ENCODE data around the gene GPR34. TPM values are rescaled to one million over a fixed set of nuclear protein-coding genes. Genes with fewer than 3 reads are reported as not detected.

Gene GPR34
- total RNA-seq, 2 donors from 2014 or later: 1.3 to 4.9 TPM

DNA sequence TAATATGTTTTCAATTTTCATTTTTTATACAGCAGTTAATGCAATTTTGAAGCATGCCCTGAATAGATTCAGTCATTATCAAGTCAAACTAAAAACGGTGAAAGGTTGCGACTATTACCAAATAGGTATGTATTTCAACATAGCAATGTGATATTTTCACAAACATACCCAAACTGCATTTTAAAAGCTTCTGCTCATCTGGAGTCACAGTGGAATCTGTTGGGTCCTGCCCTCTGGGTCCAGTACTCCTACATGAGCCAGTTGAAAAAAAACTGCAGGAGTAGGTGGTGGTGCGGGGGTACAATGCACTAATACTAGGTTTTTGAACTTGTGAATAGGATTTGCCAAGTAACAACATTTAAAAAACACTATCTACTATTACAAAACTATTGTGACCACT is 938 bp downstream of the GPR34 start:
- whole genome bisulfite sequencing, 2 donors: 84 to 85% methylated on average over 3 of the region's 3 CpGs
- H3K4me3 ChIP-seq: no peak overlapping the region
- no peaks in the 10 kb centered on the region for H3K9me3 ChIP-seq
- no peak for DNase-seq
- no peak overlapping the region for H3K27ac ChIP-seq
- TF ChIP-seq POLR2A (IDR thresholded peaks at IDR 0.05): no peak
- TF ChIP-seq, protein P1, sequence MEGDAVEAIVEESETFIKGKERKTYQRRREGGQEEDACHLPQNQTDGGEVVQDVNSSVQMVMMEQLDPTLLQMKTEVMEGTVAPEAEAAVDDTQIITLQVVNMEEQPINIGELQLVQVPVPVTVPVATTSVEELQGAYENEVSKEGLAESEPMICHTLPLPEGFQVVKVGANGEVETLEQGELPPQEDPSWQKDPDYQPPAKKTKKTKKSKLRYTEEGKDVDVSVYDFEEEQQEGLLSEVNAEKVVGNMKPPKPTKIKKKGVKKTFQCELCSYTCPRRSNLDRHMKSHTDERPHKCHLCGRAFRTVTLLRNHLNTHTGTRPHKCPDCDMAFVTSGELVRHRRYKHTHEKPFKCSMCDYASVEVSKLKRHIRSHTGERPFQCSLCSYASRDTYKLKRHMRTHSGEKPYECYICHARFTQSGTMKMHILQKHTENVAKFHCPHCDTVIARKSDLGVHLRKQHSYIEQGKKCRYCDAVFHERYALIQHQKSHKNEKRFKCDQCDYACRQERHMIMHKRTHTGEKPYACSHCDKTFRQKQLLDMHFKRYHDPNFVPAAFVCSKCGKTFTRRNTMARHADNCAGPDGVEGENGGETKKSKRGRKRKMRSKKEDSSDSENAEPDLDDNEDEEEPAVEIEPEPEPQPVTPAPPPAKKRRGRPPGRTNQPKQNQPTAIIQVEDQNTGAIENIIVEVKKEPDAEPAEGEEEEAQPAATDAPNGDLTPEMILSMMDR (IDR thresholded peaks at IDR 0.05): no peak
- no peaks in the 10 kb centered on the region for H3K36me3 ChIP-seq (replicated peaks in 1 of 2; ENCODE audit: insufficient read depth in 1 of 2, low read depth in 2 of 2)
- no peaks in the 10 kb centered on the region for H3K27me3 ChIP-seq
- intact Hi-C loops (cut with DNase I): no loop called here
- H3K4me1 ChIP-seq: no peaks in the 10 kb centered on the region
- ATAC-seq: no peak

DNA sequence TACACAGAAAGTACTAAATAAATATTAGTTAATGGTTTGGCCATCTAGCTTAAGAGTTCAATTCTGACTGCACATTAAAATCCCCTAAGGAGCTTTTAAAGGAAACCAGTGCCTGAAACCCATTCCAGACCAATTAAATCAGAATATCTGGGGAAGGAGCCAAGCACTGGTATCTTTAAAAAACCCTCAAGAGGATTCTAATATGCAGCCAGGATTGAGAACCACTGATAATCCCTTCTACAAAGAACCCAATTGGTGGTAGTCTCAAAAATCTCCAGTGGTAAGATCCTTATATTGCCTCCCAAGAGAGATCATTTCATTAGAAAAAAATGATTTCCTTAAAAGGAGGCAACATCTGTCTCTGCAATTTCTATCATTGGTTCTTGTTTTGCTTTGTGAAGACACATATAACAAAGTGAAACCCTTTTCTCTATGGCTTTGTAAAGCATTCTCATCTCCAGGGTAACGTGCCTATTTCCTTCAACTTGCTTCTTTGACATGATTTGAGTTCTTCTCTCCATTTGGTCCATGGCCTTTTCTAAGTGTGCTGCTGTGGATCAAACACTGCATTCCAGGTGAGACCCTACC is 3.5 kb downstream of the GPR34 start:
- H3K9me3 ChIP-seq: no peaks in the 10 kb centered on the region
- ATAC-seq: no peak
- 71 to 100% methylated on average over 1 of the region's 1 CpG for WGBS, 2 donors

DNA sequence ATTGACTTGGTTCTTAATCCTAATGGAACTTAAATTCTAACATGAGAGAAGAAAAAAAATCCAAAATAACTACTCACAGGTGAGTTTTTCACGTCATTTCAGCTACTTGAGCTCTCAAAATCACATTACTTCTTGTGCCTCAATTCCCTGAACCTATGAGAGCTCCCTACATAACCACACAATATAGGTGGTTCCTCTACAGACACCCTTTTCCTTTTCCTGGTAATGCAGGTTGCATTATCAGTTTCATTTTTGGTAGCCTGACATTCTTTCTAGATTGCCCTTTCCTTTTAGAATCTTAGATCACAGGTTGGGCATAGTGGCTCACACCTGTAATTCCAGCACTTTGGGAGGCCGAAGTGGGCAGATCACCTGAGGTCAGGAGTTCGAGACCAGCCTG is 4.3 kb downstream of the GPR34 start:
- TF ChIP-seq, protein P1 (IDR thresholded peaks at IDR 0.05): no peak
- TF ChIP-seq POLR2A (IDR thresholded peaks at IDR 0.05): no peak
- H3K27me3 ChIP-seq: no peaks in the 10 kb centered on the region
- no peak overlapping the region for H3K4me3 ChIP-seq
- H3K9me3 ChIP-seq: no peaks in the 10 kb centered on the region
- DNase-seq: no peak
- intact Hi-C loops (cut with DNase I): no loop called here
- ATAC-seq: no peak
- no peak overlapping the region for H3K27ac ChIP-seq
- H3K4me1 ChIP-seq: no peaks in the 10 kb centered on the region
- 88 to 92% methylated on average over 3 of the region's 3 CpGs for WGBS, 2 donors
- no peaks in the 10 kb centered on the region for H3K36me3 ChIP-seq (replicated peaks in 1 of 2; ENCODE audit: insufficient read depth in 1 of 2, low read depth in 2 of 2)

More for the DNA sequence above, 3.5 kb downstream of the GPR34 start:
- no peak for TF ChIP-seq POLR2A (IDR thresholded peaks at IDR 0.05)
- TF ChIP-seq, protein P1 (IDR thresholded peaks at IDR 0.05): no peak
- Histone ChIP-seq H3K36me3 (replicated peaks in 1 of 2; ENCODE audit: insufficient read depth in 1 of 2, low read depth in 2 of 2) (no peaks in the 10 kb centered on the region), H3K4me3 (no peak overlapping the region), H3K27ac (no peak overlapping the region), H3K4me1 (no peaks in the 10 kb centered on the region), H3K27me3 (no peaks in the 10 kb centered on the region)
- DNase-seq: no peak
- intact Hi-C loops (cut with DNase I): no loop called here

DNA sequence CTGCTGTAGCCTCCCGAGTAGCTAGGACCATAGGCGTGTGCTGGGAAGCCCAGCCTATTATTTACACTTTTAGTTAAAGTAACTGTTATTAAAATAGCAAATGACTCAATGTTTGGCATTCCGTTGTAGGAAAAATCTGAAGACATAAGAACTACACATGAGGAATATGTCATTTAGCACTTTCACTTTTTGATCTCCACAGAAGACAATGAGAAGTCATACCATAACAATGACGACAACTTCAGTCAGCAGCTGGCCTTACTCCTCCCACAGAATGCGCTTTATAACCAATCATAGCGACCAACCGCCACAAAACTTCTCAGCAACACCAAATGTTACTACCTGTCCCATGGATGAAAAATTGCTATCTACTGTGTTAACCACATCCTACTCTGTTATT is 6.7 kb downstream of the GPR34 start:
- 83 to 93% methylated on average over 4 to 7 of the region's 7 CpGs for WGBS, 2 donors

More for the DNA sequence above, 6.7 kb downstream of the GPR34 start:
- intact Hi-C loops (cut with DNase I): no loop called here
- Histone ChIP-seq H3K27ac (no peak overlapping the region), H3K9me3 (no peaks in the 10 kb centered on the region), H3K27me3 (no peaks in the 10 kb centered on the region), H3K4me1 (no peaks in the 10 kb centered on the region), H3K4me3 (no peak overlapping the region), H3K36me3 (replicated peaks in 1 of 2; ENCODE audit: insufficient read depth in 1 of 2, low read depth in 2 of 2) (no peaks in the 10 kb centered on the region)
- TF ChIP-seq, protein P1 (IDR thresholded peaks at IDR 0.05): no peak
- no peak for TF ChIP-seq POLR2A (IDR thresholded peaks at IDR 0.05)
- ATAC-seq (no peak), DNase-seq (no peak)

All from body of pancreas (tissue), 4 donors.